ENCODE measurements around the gene KRT1. TPM values are rescaled to one million over a fixed set of nuclear protein-coding genes. Genes with fewer than 3 reads are reported as not detected.

Gene KRT1
- total RNA-seq, 1 donor from 2014 or later = not detected

DNA sequence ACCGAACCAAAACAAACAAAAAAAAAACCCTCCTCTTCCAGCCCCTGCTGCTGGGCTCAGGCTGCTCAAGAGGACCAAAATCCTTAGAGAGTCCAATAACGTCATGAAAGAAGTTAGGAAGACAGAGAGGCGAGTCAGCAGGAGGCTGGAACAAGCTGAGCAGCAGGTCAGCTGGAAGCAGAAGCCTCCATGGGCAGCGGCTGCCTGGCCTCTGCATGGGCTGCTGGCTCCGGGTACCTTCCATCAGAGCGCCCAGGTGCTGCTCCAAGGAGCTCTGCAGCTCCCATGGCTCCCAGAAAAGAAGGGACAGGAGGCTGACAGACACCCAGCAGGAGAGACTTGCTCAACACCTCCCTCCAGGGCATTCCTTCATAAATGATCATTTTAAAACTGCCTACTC is 25.0 kb downstream of the KRT1 start:
- H3K4me1 Mint-ChIP-seq (ENCODE audit: low read depth, unreplicated experiment) = peaks cover 1% of the 10 kb centered on the region
- Histone ChIP-seq H3K9me3 (ENCODE audit: insufficient read depth, low read depth, low read length) (no peaks in the 10 kb centered on the region), H3K4me2 (ENCODE audit: low read length) (no peak overlapping the region), H3K79me2 (ENCODE audit: insufficient read depth, low read length) (no peaks in the 10 kb centered on the region), H4K20me1 (ENCODE audit: insufficient read depth, low read length) (no peaks in the 10 kb centered on the region), H3K9ac (ENCODE audit: low read length) (no peak overlapping the region), H3K4me1 (ENCODE audit: insufficient read depth, low read length) (no peaks in the 10 kb centered on the region), H3K4me3 (ENCODE audit: insufficient read depth, low read depth, low read length) (no peak overlapping the region), H3K27ac (ENCODE audit: low read depth, low read length) (no peak overlapping the region), H3K36me3 (ENCODE audit: insufficient read depth, low read length) (no peaks in the 10 kb centered on the region), H2AFZ (ENCODE audit: low read depth, low read length) (no peak overlapping the region), H3K27me3 (ENCODE audit: insufficient read depth, low read length) (peaks cover 20% of the 10 kb centered on the region)
- H3K36me3 Mint-ChIP-seq (ENCODE audit: low read depth, unreplicated experiment) = no peaks in the 10 kb centered on the region
- H3K4me3 Mint-ChIP-seq (ENCODE audit: unreplicated experiment) = no peak overlapping the region
- H3K27me3 Mint-ChIP-seq (ENCODE audit: low read depth, unreplicated experiment) = peaks cover 57% of the 10 kb centered on the region
- FAIRE-seq (no peak), DNase-seq (ENCODE audit: low read depth) (no peak)
- no peaks in the 10 kb centered on the region for H3K9me3 Mint-ChIP-seq (ENCODE audit: unreplicated experiment)
- TF ChIP-seq CTCF (IDR thresholded peaks at IDR 0.05; ENCODE audit: insufficient read depth, low read depth, low read length) = no peak
- no peak for TF ChIP-seq EZH2 (IDR thresholded peaks at IDR 0.05; ENCODE audit: insufficient read depth, low read length)
- H3K27ac Mint-ChIP-seq (ENCODE audit: unreplicated experiment) = no peak overlapping the region

- Histone ChIP-seq H3K4me3 (ENCODE audit: insufficient read depth, low read depth, low read length) (no peak within 1 kb of the TSS), H3K9me3 (ENCODE audit: insufficient read depth, low read depth, low read length) (no peaks in the 10 kb centered on the region), H4K20me1 (ENCODE audit: insufficient read depth, low read length) (no peaks in the 10 kb centered on the region), H3K9ac (ENCODE audit: low read length) (no peak within 1 kb of the TSS), H3K27ac (ENCODE audit: low read depth, low read length) (no peak within 1 kb of the TSS), H3K36me3 (ENCODE audit: insufficient read depth, low read length) (no peaks in the 10 kb centered on the region), H3K27me3 (ENCODE audit: insufficient read depth, low read length) (peaks cover 20% of the 10 kb centered on the region), H3K4me1 (ENCODE audit: insufficient read depth, low read length) (no peaks in the 10 kb centered on the region), H2AFZ (ENCODE audit: low read depth, low read length) (no peak within 1 kb of the TSS), H3K4me2 (ENCODE audit: low read length) (no peak within 1 kb of the TSS), H3K79me2 (ENCODE audit: insufficient read depth, low read length) (no peaks in the 10 kb centered on the region)
- Mint-ChIP-seq H3K36me3 (ENCODE audit: low read depth, unreplicated experiment) (no peaks in the 10 kb centered on the region), H3K9me3 (ENCODE audit: unreplicated experiment) (no peaks in the 10 kb centered on the region), H3K4me1 (ENCODE audit: low read depth, unreplicated experiment) (peaks cover 1% of the 10 kb centered on the region), H3K27ac (ENCODE audit: unreplicated experiment) (no peak within 1 kb of the TSS), H3K27me3 (ENCODE audit: low read depth, unreplicated experiment) (peaks cover 49% of the 10 kb centered on the region), H3K4me3 (ENCODE audit: unreplicated experiment) (no peak within 1 kb of the TSS)
- TF ChIP-seq EZH2 (IDR thresholded peaks at IDR 0.05; ENCODE audit: insufficient read depth, low read length) = no peak
- TF ChIP-seq CTCF (IDR thresholded peaks at IDR 0.05; ENCODE audit: insufficient read depth, low read depth, low read length) = no peak
- no peak for FAIRE-seq
- no peak for DNase-seq (ENCODE audit: low read depth)
Observed at GRCh38 chr12:52651726-52652261, 28.4 kb downstream of the KRT1 start, which contains the start of gene KRT2. TSS of gene KRT2 (minus strand) at chr12:52652211. CDS start at chr12:52652142, 69 bp downstream.

GRCh38 chr12:52650520-52651081 is 29.6 kb downstream of the KRT1 start:
- no peaks in the 10 kb centered on the region for H4K20me1 ChIP-seq (ENCODE audit: insufficient read depth, low read length)
- H3K4me1 ChIP-seq (ENCODE audit: insufficient read depth, low read length) = no peaks in the 10 kb centered on the region
- no peak for TF ChIP-seq EZH2 (IDR thresholded peaks at IDR 0.05; ENCODE audit: insufficient read depth, low read length)
- TF ChIP-seq CTCF (IDR thresholded peaks at IDR 0.05; ENCODE audit: insufficient read depth, low read depth, low read length) = no peak
- Mint-ChIP-seq H3K4me3 (ENCODE audit: unreplicated experiment) (no peak overlapping the region), H3K4me1 (ENCODE audit: low read depth, unreplicated experiment) (no peaks in the 10 kb centered on the region), H3K27me3 (ENCODE audit: low read depth, unreplicated experiment) (peaks cover 53% of the 10 kb centered on the region), H3K36me3 (ENCODE audit: low read depth, unreplicated experiment) (no peaks in the 10 kb centered on the region), H3K27ac (ENCODE audit: unreplicated experiment) (no peak overlapping the region), H3K9me3 (ENCODE audit: unreplicated experiment) (no peaks in the 10 kb centered on the region)
- FAIRE-seq = no peak
- no peak overlapping the region for H3K9ac ChIP-seq (ENCODE audit: low read length)
- no peak overlapping the region for H2AFZ ChIP-seq (ENCODE audit: low read depth, low read length)
- peaks cover 19% of the 10 kb centered on the region for H3K27me3 ChIP-seq (ENCODE audit: insufficient read depth, low read length)
- H3K27ac ChIP-seq (ENCODE audit: low read depth, low read length) = no peak overlapping the region
- no peak overlapping the region for H3K4me3 ChIP-seq (ENCODE audit: insufficient read depth, low read depth, low read length)
- H3K79me2 ChIP-seq (ENCODE audit: insufficient read depth, low read length) = no peaks in the 10 kb centered on the region
- H3K9me3 ChIP-seq (ENCODE audit: insufficient read depth, low read depth, low read length) = no peaks in the 10 kb centered on the region
- DNase-seq (ENCODE audit: low read depth) = no peak
- no peaks in the 10 kb centered on the region for H3K36me3 ChIP-seq (ENCODE audit: insufficient read depth, low read length)
- H3K4me2 ChIP-seq (ENCODE audit: low read length) = no peak overlapping the region

Measured in astrocyte (in vitro differentiated cells and primary cell).